Endothelial cell of coronary artery (primary cell): ENCODE measurements around the gene PKNOX2. TPM values are rescaled to one million over a fixed set of nuclear protein-coding genes. Genes with fewer than 3 reads are reported as not detected.

Experiments
- total RNA-seq: library from RNA; depleted of rRNA; stranded (reverse); fragments of >200 nt; gene quantifications from 2 replicates; pipeline ENCODE4 v1.2.3, GENCODE V29; 2014

Gene PKNOX2
- total RNA-seq = not detected in 2 replicates

GRCh38 chr11:125164422-125165110, at the start of gene PKNOX2:
Gene PKNOX2, plus strand, starts transcription at chr11:125164751. Its CDS starts 186,555 bp downstream, at chr11:125351306.

Other genes starting within 250 kb of the PKNOX2 start
- gene HEPN1, start 245.5 kb upstream of the PKNOX2 start, total RNA-seq = 0.09 TPM in 1 of 2 replicates, not detected in the other
- gene HEPACAM, start 228.7 kb upstream of the PKNOX2 start, total RNA-seq = under 0.01 TPM in 1 of 2 replicates, not detected in the other
- 1.0 and 1.6 TPM in 2 replicates for gene CCDC15, start 210.5 kb upstream of the PKNOX2 start, total RNA-seq
- gene SLC37A2, start 101.4 kb upstream of the PKNOX2 start, total RNA-seq = 0.28 and 0.36 TPM in 2 replicates
- 18.2 and 18.8 TPM in 2 replicates for gene TMEM218, start 53.1 kb upstream of the PKNOX2 start, total RNA-seq